Progenitor cell of endocrine pancreas (in vitro differentiated cells): ENCODE results near the gene ASAP2. TPM values are rescaled to one million over a fixed set of nuclear protein-coding genes. Genes with fewer than 3 reads are reported as not detected.

Experiments
- DNase-seq: peaks from one replicate; pipeline ENCODE4 v3.0.0; 2021; ENCODE audit warnings: low spot score; ENCODE audit not compliant: unreplicated experiment
- H3K27ac Mint-ChIP-seq: 2 replicates; pipeline ENCODE4 v1.8.0; 2021; ENCODE audit warnings: mild to moderate bottlenecking, moderate library complexity, mixed read lengths
- H3K27me3 Mint-ChIP-seq: 2 replicates; pipeline ENCODE4 v1.8.0; 2021; ENCODE audit warnings: mixed read lengths
- H3K36me3 Mint-ChIP-seq: 2 replicates; pipeline ENCODE4 v1.8.0; 2022; ENCODE audit warnings: mixed read lengths; ENCODE audit not compliant: insufficient read depth
- H3K4me1 Mint-ChIP-seq: 2 replicates; pipeline ENCODE4 v1.8.0; 2021; ENCODE audit warnings: low read depth, mixed read lengths
- H3K4me3 Mint-ChIP-seq: 2 replicates; pipeline ENCODE4 v1.8.0; 2021; ENCODE audit warnings: low read depth, mild to moderate bottlenecking, moderate library complexity, mixed read lengths
- H3K9me3 Mint-ChIP-seq: 2 replicates; pipeline ENCODE4 v1.8.0; 2021; ENCODE audit warnings: low read depth, mixed read lengths
- CTCF ChIP-seq: fragments of 200-600 bp; sonication (generic); IDR thresholded peaks from one replicate; pipeline ENCODE4 v1.5.0; 2021; ENCODE audit warnings: antibody characterized with exemption, mild to moderate bottlenecking; ENCODE audit not compliant: unreplicated experiment
- total RNA-seq: library from RNA; stranded (reverse); gene quantifications from 2 replicates; pipeline ENCODE4 v1.2.1, GENCODE V29; 2021

Gene ASAP2
- total RNA-seq, 1 donor from 2014 or later = 65.4 TPM

DNA sequence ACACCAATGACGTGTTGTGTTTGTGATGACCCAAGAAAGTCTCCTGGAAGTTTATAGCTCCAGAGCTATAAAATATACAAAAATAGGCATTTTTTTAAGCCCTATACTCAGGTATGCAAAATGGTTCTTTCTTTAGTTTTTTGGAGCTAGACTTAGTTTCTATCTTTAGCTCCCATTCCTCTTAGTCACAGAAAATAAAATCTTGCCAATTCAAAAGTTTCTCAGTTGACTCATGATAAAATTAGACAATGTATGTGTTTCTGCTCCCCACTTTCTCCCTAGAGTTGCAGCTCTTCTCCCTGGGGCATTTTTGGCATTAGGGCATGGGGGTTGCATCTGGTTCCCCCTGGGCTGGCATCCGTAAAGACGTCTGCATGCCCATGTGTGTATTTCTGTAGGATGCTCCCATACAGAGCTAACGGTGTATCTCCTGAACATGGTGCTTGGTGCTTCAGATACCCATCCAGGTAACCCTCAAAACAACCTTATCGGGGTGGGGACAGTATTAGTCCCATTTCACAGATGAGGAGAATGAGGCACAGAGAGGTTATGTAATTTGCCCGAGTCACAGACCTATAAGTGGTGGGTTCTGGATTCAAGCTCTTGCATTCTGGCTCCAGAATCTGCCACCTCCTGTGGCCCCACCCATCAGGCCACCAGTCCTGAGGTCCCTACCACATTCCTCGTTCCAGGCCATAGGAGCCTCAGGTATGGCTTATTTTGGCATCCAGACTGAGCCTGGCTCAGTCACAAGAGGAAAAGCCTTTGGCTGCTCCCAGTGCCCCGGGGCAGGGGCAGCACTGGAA is 43.1 kb upstream of the ASAP2 start:
- no peak overlapping the region for H3K4me3 Mint-ChIP-seq
- no peak for TF ChIP-seq CTCF
- H3K27me3 Mint-ChIP-seq = no peaks in the 10 kb centered on the region
- DNase-seq = no peak
- H3K36me3 Mint-ChIP-seq = no peaks in the 10 kb centered on the region
- H3K4me1 Mint-ChIP-seq = peaks cover 23% of the 10 kb centered on the region
- no peaks in the 10 kb centered on the region for H3K9me3 Mint-ChIP-seq
- no peak overlapping the region for H3K27ac Mint-ChIP-seq

DNA sequence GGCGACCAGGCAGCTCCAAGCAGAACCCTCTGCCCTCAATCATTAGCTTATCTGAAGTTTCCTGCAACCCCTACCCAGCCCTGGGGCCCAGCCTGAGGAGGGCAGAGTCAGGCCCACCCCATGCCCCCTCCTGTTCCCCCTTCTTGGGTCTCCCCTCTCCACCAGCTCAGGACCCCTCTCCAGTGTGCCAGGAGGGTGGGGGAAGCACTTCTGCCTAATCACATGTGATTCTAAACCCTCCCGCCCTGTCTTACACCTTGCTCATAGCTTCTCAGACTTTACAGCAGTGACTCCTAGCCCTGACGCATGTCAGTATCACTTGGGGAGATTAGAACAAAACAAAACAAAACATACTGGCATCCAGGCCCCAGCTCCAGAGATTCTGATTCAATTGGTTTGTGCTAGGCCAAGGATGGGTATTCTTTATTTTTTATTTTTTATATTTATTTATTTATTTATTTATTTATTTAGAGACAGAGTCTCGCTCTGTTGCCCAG is 42.5 kb upstream of the ASAP2 start:
- no peak for DNase-seq
- TF ChIP-seq CTCF = no peak
- Mint-ChIP-seq H3K9me3 (no peaks in the 10 kb centered on the region), H3K27me3 (no peaks in the 10 kb centered on the region), H3K36me3 (no peaks in the 10 kb centered on the region), H3K27ac (no peak overlapping the region), H3K4me1 (peaks cover 29% of the 10 kb centered on the region), H3K4me3 (no peak overlapping the region)

- H3K27me3 Mint-ChIP-seq = no peaks in the 10 kb centered on the region
- no peaks in the 10 kb centered on the region for H3K36me3 Mint-ChIP-seq
- TF ChIP-seq CTCF = no peak
- H3K27ac Mint-ChIP-seq = no peak overlapping the region
- no peak for DNase-seq
- no peaks in the 10 kb centered on the region for H3K9me3 Mint-ChIP-seq
- no peak overlapping the region for H3K4me3 Mint-ChIP-seq
- H3K4me1 Mint-ChIP-seq = peaks cover 36% of the 10 kb centered on the region
These were observed 41.0 kb upstream of the ASAP2 start for GRCh38 chr2:9165625-9166024.

GRCh38 chr2:9166579-9167377 is 39.8 kb upstream of the ASAP2 start:
- Mint-ChIP-seq H3K36me3 (no peaks in the 10 kb centered on the region), H3K9me3 (no peaks in the 10 kb centered on the region), H3K27me3 (no peaks in the 10 kb centered on the region), H3K27ac (no peak overlapping the region), H3K4me1 (peaks cover 46% of the 10 kb centered on the region), H3K4me3 (no peak overlapping the region)
- DNase-seq = no peak
- no peak for TF ChIP-seq CTCF

DNA sequence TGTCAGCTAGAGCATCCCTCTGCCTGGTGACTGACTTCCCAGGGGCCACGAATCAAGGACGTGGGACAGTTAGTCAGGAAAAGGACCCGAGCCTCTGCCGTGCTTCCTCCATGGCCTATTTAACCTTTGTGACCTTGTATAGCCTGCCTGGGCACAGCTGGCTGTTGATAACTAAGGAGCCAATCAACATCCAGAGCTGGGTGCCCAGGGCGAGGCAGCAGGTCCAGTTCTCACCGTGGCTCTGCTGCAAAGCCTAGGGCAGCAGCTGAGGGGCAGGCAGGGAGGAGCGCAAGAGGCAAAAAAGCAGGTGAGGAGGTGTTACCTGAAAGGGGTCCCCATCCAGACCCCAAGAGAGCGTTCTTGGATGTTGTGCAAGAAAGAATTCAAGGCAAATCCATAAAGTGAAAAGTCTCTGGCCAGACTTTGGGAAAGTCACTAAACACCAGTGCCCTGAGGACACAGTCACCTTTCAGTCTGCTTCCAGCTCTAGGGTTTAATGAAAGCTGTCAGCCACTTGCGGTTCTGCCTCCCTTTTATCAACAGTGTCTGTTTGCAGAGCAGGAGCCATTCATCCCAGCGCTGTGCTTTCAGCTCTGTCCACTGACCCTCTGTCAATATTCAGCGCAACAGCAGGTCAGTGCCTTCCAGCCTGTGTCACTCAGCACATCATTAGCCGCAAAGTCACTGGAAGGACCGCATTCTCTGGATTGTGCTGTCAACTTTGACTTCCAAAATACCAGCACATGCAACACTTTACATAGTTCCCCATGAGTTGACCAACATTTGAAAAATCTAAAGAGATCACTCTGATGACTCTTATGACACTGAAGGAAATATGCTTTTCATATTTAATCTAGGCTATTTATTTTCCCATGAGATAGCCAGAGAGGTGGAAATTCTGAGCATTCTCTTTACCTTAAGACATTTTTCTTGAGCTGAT is 38.6 kb upstream of the ASAP2 start:
- TF ChIP-seq CTCF = no peak
- Mint-ChIP-seq H3K4me3 (no peak overlapping the region), H3K36me3 (no peaks in the 10 kb centered on the region), H3K9me3 (no peaks in the 10 kb centered on the region), H3K4me1 (peaks cover 47% of the 10 kb centered on the region), H3K27ac (peak overlapping the region; percentile 91), H3K27me3 (no peaks in the 10 kb centered on the region)
- DNase-seq = no peak
